GM18951 (cell line): ENCODE measurements around the gene SLC6A17.

Experiments used
- POLR2A ChIP-seq: IDR thresholded peaks from 4 replicates; pipeline ENCODE4 v1.6.1; 2011; ENCODE audit warnings: mild to moderate bottlenecking; ENCODE audit not compliant: insufficient read length, insufficient read depth; ENCODE audit errors: extremely low read depth
- in situ Hi-C: fragments of 300-500 bp; cut with MboI; formaldehyde crosslinking; loops from one replicate; pipeline ENCODE4 v1.12.0; 2022; ENCODE audit warnings: low sequenced_read_pairs, mixed read lengths, inconsistent platforms; ENCODE audit not compliant: unreplicated experiment

The SLC6A17 gene

GRCh38 chr1:110243574-110243973 lies 93.3 kb downstream of the SLC6A17 start:
- in situ Hi-C loops: no loop called here
- no peak for TF ChIP-seq POLR2A

GRCh38 chr1:110245876-110246620 lies 95.8 kb downstream of the SLC6A17 start:
- in situ Hi-C loops: no loop called here
- TF ChIP-seq POLR2A: no peak

GRCh38 chr1:110248746-110249145 lies 98.5 kb downstream of the SLC6A17 start:
- TF ChIP-seq POLR2A: no peak
- in situ Hi-C loops: no loop called here

- no peak for TF ChIP-seq POLR2A
- in situ Hi-C loops: no loop called here
Observed at GRCh38 chr1:110249256-110249655, 99.0 kb downstream of the SLC6A17 start.

GRCh38 chr1:110250008-110250407 lies 99.7 kb downstream of the SLC6A17 start:
- in situ Hi-C loops: no loop called here
- no peak for TF ChIP-seq POLR2A

GRCh38 chr1:110250749-110251148 lies 100.5 kb downstream of the SLC6A17 start:
- no peak for TF ChIP-seq POLR2A
- in situ Hi-C loops: no loop called here
